Stimulated activated naive CD4-positive, alpha-beta T cell (primary cell): ENCODE results near the gene IPP.
"Not testable (repeated sequence)": the region's sequence is repeated elsewhere in the genome, so short reads cannot be mapped to it uniquely, and the experiment has no call there.

Experiments
- DNase-seq, 6 experiments: peaks; one replicate each; lab custom pipeline; 2025; lab: John Stamatoyannopoulos, UW

IPP gene

DNA sequence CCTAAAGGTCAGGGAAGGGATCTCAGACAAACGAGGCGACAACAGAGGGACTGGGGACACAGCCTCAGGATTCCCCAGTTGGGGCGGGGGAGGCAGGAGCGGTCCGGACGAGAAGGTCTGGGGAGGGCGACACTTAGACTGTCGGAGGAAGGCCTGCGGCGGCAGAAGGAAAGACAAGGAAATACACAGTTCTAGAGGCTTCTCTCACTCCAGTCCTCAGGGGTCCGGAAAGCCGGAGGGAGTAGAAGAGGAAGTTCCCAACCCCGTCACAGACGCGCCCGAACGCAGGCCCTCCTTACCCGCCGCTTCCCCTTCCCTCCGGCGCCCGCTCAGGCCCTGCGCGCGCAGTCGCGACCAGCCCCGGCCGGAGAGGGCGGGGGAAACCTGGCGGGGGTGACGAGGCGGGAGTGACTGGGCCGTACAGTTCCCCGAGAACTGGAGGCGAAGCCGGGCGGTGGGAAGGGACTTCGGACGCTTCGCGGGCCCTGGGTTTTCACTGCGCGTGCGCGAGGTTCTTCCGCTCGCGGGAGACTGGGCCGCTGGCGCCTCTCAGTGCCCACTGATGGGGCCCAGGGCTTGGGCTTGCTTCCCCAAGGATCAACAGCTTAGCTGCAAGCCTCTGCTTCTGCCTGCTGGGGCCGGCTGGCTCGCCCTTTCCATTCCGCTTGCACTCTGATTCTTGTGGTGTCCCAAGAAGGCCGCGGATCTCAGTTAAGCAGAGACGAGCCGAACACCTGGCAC is at the start of gene IPP:
IPP (minus strand) TSS at position 356 of the 741 bp plus-strand sequence. CDS start 4,242 bp downstream, outside the sequence.
- DNase-seq: peak; percentile 80 to 90 (median 86)

DNA sequence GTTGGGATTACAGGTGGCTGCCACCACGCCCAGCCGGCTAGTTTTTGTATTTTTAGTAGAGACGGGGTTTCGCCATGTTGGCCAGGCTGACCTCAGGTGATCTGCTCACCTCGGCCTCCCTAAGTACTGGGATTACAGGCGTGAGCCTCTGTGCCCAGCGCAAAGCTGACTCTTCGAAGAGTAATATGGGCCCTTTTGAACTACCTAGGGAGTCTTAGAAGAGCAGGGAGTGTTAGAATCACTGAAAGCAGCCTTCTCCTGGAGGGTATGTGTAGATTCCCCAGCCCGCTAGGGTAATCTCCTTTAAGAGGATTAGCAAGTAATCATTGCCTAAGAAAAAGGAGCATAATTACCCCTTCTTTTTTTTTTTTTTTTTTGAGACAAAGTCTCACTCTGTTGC is 46.5 kb upstream of the IPP start:
- DNase-seq: no peak

DNA sequence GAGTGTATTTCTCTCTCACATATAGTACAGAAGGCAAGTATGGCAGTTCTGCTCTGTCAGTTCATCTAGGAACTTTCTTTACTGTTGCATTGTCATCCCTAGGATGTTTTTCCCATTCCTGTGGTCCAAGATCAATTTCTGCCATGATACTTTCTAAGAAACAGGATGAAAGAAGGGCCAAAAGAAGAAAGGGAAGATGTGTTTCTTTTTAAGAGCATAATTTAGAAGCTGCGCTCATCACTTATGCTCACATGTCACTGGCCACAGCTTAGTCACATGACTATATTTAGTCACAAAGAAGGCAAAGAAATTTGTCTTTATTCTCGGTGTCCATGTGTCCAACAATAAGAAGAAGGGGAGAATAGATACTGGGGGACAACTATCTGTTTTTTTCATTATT is 45.9 kb upstream of the IPP start:
- no peak for DNase-seq

DNA sequence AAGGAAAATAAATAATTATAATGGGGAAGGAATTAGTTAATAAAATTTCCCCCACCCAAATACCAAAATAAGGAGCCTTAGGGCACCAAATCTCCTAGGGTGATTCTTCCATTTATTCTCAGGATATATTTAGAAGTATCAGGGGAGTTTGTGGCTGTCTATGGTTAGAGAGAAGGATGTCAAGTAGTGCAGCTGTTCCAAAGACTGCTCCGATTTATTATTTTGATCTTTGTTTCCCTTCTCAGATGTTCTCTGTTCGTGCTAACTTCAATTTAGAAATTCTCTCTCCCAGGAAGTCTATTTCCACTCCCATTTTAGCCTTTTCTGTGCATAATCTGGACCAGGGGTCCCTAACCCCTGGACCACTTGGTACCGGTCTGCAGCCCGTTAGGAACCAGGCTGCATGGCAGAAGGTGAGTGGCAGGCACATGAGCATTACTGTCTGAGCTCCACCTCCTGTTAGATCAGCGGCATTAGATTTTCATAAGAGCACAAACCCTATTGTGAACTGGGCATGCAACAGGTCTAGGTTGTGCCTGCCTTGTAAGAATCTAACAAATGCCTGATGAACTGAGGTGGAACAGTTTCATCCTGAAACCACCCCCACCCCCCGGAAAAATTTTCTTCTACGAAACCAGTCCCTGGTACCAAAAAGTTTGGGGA is 43.6 kb upstream of the IPP start:
- DNase-seq: no peak

DNA sequence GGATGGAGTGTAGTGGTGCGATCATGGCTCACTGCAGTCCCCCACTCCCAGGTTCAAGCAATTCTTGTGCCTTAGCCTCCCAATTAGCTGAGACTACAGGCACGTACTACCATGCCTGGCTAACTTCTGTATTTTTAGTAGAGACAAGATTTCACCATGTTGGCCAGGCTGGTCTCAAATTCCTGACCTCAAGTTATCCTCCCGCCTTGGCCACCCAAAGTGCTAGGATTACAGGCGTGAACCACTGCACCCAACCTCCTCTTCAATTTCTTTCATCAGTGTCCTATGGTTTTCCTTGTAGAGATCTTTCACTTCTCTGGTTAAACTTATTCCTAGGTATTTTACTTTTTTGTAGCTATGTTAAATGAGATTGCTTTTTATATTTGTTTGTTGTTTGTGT is 42.3 kb upstream of the IPP start:
- no peak for DNase-seq

DNA sequence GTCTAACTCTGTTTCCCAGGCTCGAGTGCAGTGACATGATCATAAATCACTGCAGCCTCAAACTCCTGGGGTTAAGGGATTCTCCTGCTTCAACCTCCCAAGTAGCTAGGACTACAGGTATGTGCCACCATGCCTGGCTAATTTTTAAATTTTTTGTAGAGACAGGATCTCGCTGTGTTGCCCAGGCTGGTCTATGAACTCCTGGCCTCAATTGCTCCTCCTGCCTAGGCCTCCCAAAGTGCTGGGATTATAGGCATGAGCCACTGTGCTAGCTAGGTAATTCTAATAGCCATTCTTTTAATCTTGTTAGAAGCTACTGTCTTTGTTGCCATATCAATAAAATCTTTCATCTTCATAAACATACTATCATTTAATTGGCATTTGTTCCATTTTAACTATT is 39.1 kb upstream of the IPP start:
- DNase-seq: no peak

DNA sequence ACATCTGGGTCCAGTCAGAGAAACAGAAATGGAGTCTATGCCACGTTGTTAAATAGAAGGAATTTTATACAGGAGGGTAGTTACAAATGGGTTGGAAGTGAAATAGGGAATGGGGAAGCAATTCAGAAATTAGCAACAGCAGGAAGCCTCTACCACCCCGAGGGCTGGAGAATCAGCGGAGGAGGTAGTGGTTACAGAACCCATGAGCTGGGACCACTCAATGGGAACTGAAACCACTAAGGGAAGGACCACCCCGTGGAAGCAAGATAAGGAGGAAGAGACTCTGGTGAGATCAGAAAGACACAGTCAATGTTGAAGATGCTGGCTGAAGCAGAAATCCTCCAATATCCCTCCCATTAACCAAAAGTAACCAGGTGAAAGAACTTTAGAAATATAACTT is 37.5 kb upstream of the IPP start:
- DNase-seq: no peak

DNA sequence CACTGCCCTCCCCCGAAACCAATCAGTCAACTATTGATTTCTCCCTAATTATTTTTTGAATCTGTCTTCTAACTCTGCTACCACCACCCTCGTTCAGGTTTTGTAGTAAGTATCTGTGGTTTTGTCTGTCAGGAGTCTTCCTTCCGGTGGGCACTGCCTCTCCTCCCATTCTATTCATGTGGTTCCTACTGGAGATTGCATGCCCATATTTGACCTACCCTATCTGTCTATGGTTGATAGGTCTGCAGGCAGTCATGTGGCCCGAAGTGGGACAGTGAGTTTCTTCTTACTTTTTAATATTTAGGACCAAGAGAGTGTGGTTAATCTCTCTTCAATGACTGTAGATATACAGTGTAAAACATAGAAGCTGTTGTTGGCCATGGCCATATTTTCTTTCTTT is 35.1 kb upstream of the IPP start:
- DNase-seq: peak in 4 of 6 experiments; percentile 3 to 31 (median 20)

DNA sequence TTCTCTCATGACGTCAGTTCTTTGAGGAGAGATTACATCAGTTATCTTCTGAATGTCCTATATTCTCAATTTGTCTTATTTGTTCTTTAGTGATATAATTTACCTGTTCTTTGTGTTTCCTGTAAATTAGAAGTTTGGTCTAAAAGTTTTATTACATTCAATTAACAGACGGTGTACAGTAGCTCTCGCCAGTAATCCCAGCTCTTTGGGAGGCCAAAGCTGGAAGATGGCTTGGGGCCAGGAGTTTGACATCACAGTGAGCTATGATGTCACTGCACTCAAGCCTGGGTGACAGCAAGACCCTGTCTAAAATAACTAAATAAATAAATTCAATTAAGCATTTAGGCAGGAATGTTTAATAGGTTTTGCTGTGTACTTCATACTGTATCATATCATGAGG is 25.3 kb upstream of the IPP start:
- DNase-seq: no peak

DNA sequence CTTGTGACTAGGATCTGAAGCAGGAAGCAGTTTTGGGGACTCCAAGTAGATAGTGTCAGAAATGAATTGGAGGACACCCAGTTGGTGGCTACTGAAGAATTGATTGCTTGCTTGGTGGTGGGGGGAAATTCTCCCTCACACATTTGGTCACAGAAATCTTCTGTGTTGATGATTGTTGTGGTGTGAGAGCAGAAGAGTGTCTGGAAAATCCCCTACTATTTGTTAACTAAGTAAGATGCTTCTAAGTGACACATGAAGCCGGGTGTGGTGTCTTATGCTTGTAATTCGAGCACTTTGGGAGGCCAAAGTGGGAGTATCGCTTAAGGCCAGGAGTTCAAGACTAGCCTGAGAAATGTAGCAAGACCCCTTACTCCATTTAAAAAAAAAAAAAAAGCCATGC is 22.5 kb upstream of the IPP start:
- no peak for DNase-seq

DNA sequence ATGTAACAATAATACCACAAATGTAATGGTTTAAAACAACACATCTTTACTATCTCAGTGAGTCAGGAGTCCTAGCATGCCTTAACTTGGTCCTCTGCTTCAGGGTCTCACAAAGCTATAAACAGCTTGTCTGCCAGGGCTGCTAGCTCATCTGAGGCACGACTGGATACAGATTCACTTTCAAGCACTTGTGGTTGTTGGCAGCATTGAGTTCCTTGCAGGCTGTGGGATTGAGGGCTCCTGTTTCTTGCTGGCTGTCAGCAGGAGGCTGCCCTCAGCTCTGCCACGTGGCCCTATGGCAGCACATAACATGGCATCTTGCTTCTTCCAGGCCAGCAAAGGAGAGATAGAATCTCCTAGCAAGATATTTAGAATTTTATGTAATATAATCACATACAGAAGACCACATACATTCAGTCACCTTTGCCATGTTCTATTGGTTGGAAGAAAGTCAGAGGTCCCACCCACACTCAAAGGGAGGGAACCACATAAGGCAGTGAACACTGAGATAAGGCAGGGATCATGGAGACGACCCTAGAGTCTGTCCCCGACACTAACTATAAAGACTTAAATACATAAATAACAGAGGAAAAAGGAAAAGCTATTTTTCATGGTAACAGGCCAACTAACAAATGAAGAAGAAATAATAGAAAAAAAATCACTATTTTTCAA is 18.9 kb upstream of the IPP start:
- no peak for DNase-seq

DNA sequence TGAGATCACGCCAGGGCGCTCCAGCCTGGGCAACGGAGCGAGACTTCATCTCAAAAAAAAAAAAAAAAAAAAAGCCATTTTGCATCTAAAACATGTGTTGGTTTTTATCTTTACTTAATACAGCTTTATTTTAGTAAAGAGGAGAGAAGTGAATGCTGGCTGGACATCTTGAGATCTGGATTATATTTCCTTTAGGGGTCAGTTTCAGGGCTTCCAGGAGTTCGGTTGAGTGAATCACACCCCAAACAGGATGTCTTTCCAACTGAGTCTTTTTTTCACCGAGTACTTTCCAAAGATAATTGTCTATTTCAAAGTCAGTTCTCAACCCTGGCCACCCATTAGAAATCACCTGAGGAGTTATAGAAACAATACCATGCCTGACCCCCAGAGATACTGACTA is 16.6 kb upstream of the IPP start:
- DNase-seq: no peak

DNA sequence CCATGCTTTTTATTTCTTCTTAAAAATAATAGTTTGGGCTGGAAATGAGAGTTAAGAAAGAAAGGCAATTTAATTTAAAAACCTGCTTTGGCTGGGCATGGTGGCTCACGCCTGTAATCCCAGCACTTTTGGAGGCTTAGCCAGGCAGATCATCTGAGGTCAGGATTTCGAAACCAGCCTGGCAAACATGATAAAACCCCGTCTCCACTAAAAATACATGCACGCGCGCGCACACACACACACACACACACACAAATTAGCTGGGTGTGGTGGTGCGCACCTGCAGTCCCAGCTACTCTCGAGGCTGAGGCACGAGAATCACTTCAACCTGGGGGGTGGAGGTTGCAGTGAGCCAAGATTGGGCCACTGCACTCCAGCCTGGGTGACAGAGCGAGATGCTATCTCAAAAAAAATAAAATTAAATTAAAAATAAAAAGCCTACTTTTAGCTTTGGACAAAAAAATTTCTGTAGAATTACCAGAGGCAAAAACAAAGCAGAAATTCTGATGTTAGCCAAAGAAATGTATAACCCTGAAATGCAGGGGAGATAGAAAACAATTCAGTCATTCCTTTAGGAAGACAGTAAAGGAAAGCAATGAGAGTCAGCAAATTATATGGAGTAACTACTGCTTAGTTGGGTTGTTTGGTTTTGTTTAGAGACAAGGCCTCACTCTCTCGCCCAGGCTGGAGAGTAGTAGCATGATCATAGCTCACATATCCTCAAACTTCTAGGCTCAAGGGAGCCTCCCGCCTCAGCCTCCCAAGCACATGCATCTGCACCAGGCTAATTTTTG is 15.7 kb upstream of the IPP start:
- DNase-seq: no peak

DNA sequence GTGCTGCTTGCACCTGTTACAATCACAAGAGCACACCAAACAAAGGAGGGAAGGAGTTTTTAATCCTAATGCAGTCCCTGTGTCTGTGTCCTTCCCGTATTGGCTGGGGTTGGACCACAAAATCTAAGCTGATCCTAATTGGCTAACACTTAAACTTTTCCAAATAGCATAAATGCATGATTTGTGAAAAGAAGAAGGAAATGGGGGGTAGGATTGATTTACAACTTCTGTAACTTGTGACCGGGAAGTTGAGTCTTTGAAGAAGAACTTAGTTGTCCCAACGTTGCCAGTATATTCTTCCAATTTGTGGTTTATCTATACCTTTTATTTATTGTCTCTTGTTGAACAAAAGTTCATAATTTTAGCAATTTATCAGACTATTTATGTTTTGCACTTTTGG is 11.8 kb upstream of the IPP start:
- DNase-seq: no peak

DNA sequence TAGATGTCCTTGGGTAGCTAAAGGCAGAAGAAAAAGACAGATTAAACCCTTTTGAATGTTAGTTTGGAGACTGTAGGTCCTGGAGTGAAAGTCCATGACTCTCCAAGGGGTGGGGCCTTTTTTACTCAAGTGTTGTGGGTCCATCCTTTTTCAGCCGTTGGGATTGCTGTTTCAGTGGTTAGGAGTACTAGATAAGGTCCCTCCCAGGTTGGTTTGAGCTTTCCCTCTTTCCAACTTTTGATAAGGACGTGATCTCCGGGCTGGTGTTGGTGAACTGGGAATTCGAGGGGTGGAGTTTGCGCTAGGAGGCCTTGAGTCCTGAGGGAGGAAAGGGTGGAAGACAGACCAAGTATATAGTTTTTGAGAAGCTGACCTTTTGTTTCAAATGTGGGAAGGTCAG is 5.2 kb upstream of the IPP start:
- no peak for DNase-seq

DNA sequence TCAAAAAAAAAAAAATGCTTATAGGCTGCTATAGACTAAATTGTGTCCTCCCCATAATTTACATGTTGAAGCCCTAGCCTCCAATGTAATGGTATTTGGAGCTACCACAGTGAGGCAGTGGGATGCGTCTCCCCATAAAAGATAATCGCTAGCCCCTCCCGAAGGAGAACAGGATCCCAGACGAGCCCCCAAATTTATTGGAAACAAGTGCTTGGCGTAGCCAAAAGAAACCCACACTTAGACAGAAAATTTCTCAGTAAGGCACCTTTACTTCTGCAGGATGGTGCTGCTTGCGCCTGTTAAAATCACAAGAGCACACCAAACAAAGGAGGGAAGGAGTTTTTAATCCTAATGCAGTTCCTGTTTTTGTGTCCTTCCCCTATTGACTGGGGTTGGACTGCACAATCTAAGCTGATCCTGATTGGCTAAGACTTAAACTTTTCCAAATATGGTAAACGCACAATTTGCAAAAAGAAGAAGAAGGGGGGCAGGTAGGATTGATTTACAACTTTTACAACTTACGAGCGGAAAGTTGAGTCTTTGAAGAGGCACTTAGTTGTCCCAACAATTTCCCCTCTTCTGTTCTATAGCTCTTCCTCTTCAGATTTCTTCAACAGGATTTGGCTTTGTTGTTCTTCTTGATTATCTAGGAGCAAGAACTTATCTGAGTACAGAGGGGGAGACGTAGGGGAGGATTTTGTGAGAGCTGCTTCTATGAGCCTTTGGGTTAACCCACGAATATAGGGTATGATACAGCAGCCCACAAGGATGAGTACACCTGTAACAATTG is 3.0 kb upstream of the IPP start:
- no peak for DNase-seq

DNA sequence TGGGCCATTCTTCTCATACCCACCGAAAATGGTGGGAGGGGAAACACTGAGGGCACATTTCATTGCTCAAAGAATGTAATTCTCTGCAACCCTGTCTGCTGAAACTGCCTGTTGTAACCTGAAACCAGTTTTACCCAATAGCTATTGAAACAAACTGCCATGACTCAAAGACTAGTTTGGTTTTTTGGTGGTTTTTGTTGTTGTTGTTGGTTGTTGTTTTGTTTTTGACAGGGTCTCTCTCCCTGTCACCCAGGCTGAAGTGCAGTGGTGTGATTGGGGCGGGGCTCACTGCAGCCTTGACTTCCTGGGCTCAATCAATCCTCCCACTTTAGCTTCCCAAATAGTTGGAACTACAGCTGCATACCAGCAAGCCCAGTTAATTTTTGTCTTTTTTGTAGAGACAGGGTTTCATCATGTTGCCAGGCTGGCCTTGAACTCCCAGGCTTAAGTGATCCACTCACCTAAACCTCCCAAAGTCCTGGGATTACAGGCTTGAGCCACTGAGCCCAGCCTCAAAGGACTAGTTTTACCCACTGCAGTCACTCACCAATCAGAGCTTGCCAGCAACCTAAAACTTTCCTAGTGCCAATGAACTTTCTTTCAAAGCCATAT is 2.1 kb upstream of the IPP start:
- no peak for DNase-seq

DNA sequence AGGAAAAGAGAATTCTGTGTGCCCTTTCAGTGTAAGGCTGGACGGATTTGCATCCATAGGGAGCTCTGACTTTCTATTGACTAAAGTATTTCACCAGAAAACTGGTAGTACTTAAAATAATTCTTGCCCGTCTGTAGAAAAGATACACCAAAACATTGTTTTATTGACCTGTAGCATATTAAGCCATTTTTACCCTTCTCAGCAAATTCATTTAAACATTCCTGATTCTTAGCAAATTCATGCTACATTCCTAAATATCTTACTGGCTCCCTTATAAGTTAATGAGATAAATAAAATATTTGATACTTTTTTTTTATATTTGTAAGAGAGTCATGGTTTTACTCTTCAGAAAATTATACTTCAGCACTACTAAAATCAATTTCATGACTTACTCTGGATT is 1.6 kb upstream of the IPP start:
- DNase-seq: no peak

DNA sequence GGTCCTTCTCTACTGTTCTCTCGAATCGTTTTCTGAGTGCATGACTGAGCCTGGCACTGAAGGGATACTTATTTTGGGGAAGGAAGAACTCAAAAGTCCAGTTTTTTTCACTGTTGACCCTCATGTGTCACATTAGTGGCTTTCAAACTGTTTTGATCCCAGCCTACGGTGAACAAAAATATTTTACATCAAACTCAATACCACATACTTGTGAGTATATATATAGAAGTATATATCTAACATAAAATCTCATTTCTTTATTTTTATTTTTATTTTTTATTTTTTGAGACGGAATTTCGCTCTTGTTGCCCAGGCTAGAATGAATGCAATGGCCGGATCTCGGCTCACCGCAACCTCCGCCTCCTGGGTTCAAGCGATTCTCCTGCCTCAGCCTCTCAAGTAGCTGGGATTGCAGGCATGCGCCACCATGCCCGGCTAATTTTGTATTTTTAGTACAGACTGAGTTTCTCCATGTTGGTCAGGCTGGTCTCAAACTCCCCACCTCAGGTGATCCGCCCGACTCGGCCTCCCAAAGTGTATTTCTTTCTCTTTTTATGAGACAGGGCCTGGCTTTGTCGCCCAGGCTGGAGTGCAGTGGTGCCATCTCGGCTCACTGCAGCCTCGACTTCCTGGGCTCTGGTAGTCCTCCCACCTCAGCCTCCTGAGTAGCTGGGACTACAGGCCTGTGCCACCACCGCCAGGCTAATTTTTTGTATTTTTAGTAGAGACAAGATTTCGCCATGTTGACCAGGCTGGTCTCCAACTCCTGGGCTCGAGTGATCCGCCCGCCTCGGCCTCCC is 786 bp upstream of the IPP start:
- not testable (repeated sequence) for DNase-seq

DNA sequence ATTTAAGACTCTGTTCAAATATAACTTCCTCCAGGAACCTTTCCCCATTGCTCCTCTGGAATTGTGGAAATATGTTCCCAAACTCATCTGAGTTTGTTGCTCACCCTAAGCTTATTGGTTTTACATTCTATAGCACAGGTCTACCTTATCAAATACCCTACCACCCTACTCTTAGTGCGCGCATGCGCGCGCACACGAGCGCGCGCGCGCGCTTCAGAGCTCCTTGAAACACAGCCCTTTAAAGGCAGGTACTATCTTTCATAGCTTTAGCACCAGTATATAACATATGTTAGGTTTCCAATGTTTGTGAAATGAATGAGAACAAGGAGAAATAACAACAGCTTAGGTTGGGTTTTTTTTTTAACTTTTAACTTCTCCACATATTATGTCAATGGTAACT is 3.5 kb downstream of the IPP start:
- no peak for DNase-seq
